Panc1 (cell line): ENCODE results near the gene TPCN1. TPM values are rescaled to one million over a fixed set of nuclear protein-coding genes. Genes with fewer than 3 reads are reported as not detected.

ENCODE experiments used
- ATAC-seq: fragments of 200-7000 bp; cut with Tn5 transposase; 2 replicates; pipeline ENCODE4 v1.9.1; 2020; ENCODE audit warnings: mild to moderate bottlenecking, moderate library complexity
- BruUV-seq: library from RNA; stranded (reverse); fragments of 400-500 nt; replicated peaks from 2 replicates; lab custom pipeline; 2021; lab: Mats Ljungman, UMichigan
- CTCF ChIA-PET: fragments of 300-600 bp; sonication (Branson Sonifier 250); formaldehyde crosslinking; loops from one replicate; lab custom pipeline; 2022; ENCODE audit warnings: antibody characterized with exemption; lab: Charles Lee
- POLR2A ChIA-PET: fragments of 300-600 bp; sonication (Branson Sonifier 250); formaldehyde crosslinking; loops from one replicate; lab custom pipeline; 2022; ENCODE audit warnings: antibody characterized with exemption; lab: Charles Lee
- DNase-seq: peaks from one replicate; pipeline ENCODE4 v3.0.0-alpha.2; 2010; ENCODE audit warnings: low read depth, low spot score
- H3K27ac ChIP-seq: 2 replicates; pipeline ENCODE4 v1.5.1; 2011; ENCODE audit warnings: mild to moderate bottlenecking, low read length, inconsistent platforms
- H3K27me3 ChIP-seq: fragments of 200-500 bp; sonication (Bioruptor generic); 2 replicates; pipeline ENCODE4 v1.6.0; 2014; ENCODE audit warnings: low read length, inconsistent platforms; ENCODE audit not compliant: control insufficient read depth, insufficient read depth
- H3K36me3 ChIP-seq: fragments of 200-500 bp; sonication (Bioruptor generic); 2 replicates; pipeline ENCODE4 v1.5.1; 2014; ENCODE audit warnings: inconsistent platforms, mild to moderate bottlenecking, low read length, moderate library complexity; ENCODE audit not compliant: control insufficient read depth, insufficient read depth
- H3K4me1 ChIP-seq: 2 replicates; pipeline ENCODE4 v1.5.1; 2011; ENCODE audit warnings: inconsistent platforms, mild to moderate bottlenecking, low read length, moderate library complexity; ENCODE audit not compliant: control insufficient read depth, insufficient read depth
- H3K4me3 ChIP-seq, 2 experiments: 2 replicates each; pipeline ENCODE4 v1.5.1; 2011 to 2012; ENCODE audit warnings: low read depth in 2 of 2, low read length in 2 of 2, mild to moderate bottlenecking in 2 of 2, inconsistent platforms in 1 of 2, moderate library complexity in 1 of 2
- H3K9me3 ChIP-seq: fragments of 200-500 bp; sonication (Bioruptor generic); 2 replicates; pipeline ENCODE4 v1.5.1; 2014; ENCODE audit warnings: low read depth, mild to moderate bottlenecking, inconsistent platforms, low read length, moderate library complexity; ENCODE audit not compliant: control insufficient read depth, insufficient read depth
- CTCF ChIP-seq: fragments of 450-650 bp; IDR thresholded peaks from 2 replicates; pipeline ENCODE4 v1.5.1; 2017; ENCODE audit warnings: mild to moderate bottlenecking
- POLR2AphosphoS5 ChIP-seq: IDR thresholded peaks from 2 replicates; pipeline ENCODE4 v1.6.1; 2012; ENCODE audit warnings: mild to moderate bottlenecking, low read depth, low read length, moderate library complexity
- REST ChIP-seq, 2 experiments: IDR thresholded peaks; 2 replicates each; pipeline ENCODE4 v1.6.1; 2011 to 2012; ENCODE audit warnings: low read depth in 2 of 2, control low read depth in 1 of 2, low read length in 1 of 2, mild to moderate bottlenecking in 1 of 2, moderate library complexity in 1 of 2; ENCODE audit not compliant: insufficient read depth in 1 of 2
- SIN3A ChIP-seq: IDR thresholded peaks from 2 replicates; pipeline ENCODE4 v1.6.1; 2012; ENCODE audit warnings: low read depth, mild to moderate bottlenecking, low read length, moderate library complexity, borderline replicate concordance; ENCODE audit not compliant: insufficient read depth
- TCF7L2 ChIP-seq: IDR thresholded peaks from 2 replicates; pipeline ENCODE4 v1.6.1; 2011; ENCODE audit warnings: mild to moderate bottlenecking, low read depth, low read length, inconsistent platforms
- in situ Hi-C: cut with HindIII; loops from 2 replicates; pipeline ENCODE4 v1.10.0; 2016; ENCODE audit warnings: low sequenced_read_pairs, low pct_unique_long_range_greater_than_20kb
- intact Hi-C: fragments of 100-400 bp; cut with micrococcal nuclease; formaldehyde crosslinking; loops from one replicate; pipeline ENCODE4 v1.10.0; 2022; ENCODE audit not compliant: unreplicated experiment
- total RNA-seq: library from RNA; stranded (reverse); gene quantifications from one replicate; pipeline ENCODE4 v1.2.1, GENCODE V29; 2021; ENCODE audit not compliant: unreplicated experiment

The TPCN1 gene
- total RNA-seq, 1 experiment from 2014 or later, result 75.2 TPM

- ATAC-seq (no peak), DNase-seq (no peak)
- intact Hi-C loops (no loop called here), in situ Hi-C loops (no loop called here)
- ChIA-PET CTCF (interaction anchor here (0.5 to 0.6 kb wide), 2 partner anchors 26 to 73 kb away, joined by 3 to 9 read pairs; no protein-coding TSS in a partner anchor), POLR2A (no interaction called here)
- Histone ChIP-seq H3K4me3 (no peak overlapping the region), H3K27ac (no peak overlapping the region), H3K9me3 (no peaks in the 10 kb centered on the region), H3K27me3 (no peaks in the 10 kb centered on the region), H3K36me3 (no peaks in the 10 kb centered on the region; the same call in 1 of the 2 replicates), H3K4me1 (no peaks in the 10 kb centered on the region)
- no TSS peak for BruUV-seq
- TF ChIP-seq SIN3A (no peak), REST (IDR thresholded peaks at IDR 0.05; ENCODE audit: insufficient read depth in 1 of 2, low read depth in 2 of 2, low read length in 1 of 2) (no peak), CTCF (no peak), TCF7L2 (no peak), POLR2AphosphoS5 (no peak)
Observed at GRCh38 chr12:113284751-113285150, 63.5 kb downstream of the TPCN1 start.

GRCh38 chr12:113285679-113286610 lies 64.7 kb downstream of the TPCN1 start:
- in situ Hi-C loops (no loop called here), intact Hi-C loops (no loop called here)
- ATAC-seq, result no peak
- H3K27me3 ChIP-seq, result no peaks in the 10 kb centered on the region
- DNase-seq, result no peak
- CTCF ChIA-PET, result no interaction called here
- H3K4me1 ChIP-seq, result no peaks in the 10 kb centered on the region
- no TSS peak for BruUV-seq
- no peak overlapping the region for H3K27ac ChIP-seq
- POLR2A ChIA-PET, result no interaction called here
- H3K36me3 ChIP-seq, result no peaks in the 10 kb centered on the region; the same call in 1 of the 2 replicates
- no peak for TF ChIP-seq POLR2AphosphoS5
- no peak for TF ChIP-seq CTCF
- no peak for TF ChIP-seq REST (IDR thresholded peaks at IDR 0.05; ENCODE audit: insufficient read depth in 1 of 2, low read depth in 2 of 2, low read length in 1 of 2)
- no peak for TF ChIP-seq TCF7L2
- TF ChIP-seq SIN3A, result no peak
- H3K4me3 ChIP-seq, result no peak overlapping the region
- no peaks in the 10 kb centered on the region for H3K9me3 ChIP-seq
